GM12878 (cell line): Measurements from ENCODE around the gene CAP2. TPM values are rescaled to one million over a fixed set of nuclear protein-coding genes. Genes with fewer than 3 reads are reported as not detected.
"Not testable (repeated sequence)": the region's sequence is repeated elsewhere in the genome, so short reads cannot be mapped to it uniquely, and the experiment has no call there.

Experiments
- ATAC-seq: fragments of 200-7000 bp; cut with Tn5 transposase; 3 replicates; pipeline ENCODE4 v1.9.1; 2020; ENCODE audit warnings: mild to moderate bottlenecking, moderate library complexity
- BruUV-seq: library from RNA; stranded (reverse); fragments of 400-500 nt; replicated peaks from 2 replicates; lab custom pipeline; 2021; lab: Mats Ljungman, UMichigan
- CTCF ChIA-PET: fragments of 300-600 bp; sonication (Branson Sonifier 250); formaldehyde crosslinking; extraction: SDS; loops from one replicate; lab custom pipeline; 2021; ENCODE audit warnings: inconsistent platforms; lab: Yijun Ruan, JAX
- POLR2A ChIA-PET: fragments of 350-600 bp; formaldehyde crosslinking; extraction: SDS; loops from one replicate; lab custom pipeline; 2021; ENCODE audit warnings: inconsistent platforms; lab: Charles Lee
- RAD21 ChIA-PET: fragments of 300-600 bp; sonication (Branson Sonifier 250); formaldehyde crosslinking; loops from one replicate; lab custom pipeline; 2023; ENCODE audit warnings: antibody characterized with exemption; ENCODE audit not compliant: unreplicated experiment; lab: Charles Lee
- SMC1A ChIA-PET: fragments of 300-600 bp; sonication (Branson Sonifier 250); formaldehyde crosslinking; loops from one replicate; lab custom pipeline; 2023; ENCODE audit not compliant: unreplicated experiment, uncharacterized antibody; lab: Charles Lee
- DNase-seq: peaks from one replicate; pipeline ENCODE4 v3.0.0-alpha.2; 2011; ENCODE audit warnings: low read depth, low spot score
- FAIRE-seq: peaks from 3 replicates; lab custom pipeline; 2011; peaks lifted over from hg19 to GRCh38; lab: Jason Lieb, UNC
- H2AFZ ChIP-seq: 2 replicates; pipeline ENCODE4 v1.6.0; 2011; ENCODE audit warnings: low read depth, low read length, control low read depth; ENCODE audit not compliant: control insufficient read depth
- H3K27ac ChIP-seq: 2 replicates; pipeline ENCODE4 v1.5.1; 2011; ENCODE audit warnings: control low read depth; ENCODE audit not compliant: control insufficient read depth, insufficient read depth
- H3K27me3 ChIP-seq, 2 experiments: replicated peaks in 1 of 2; 2 replicates each; pipeline versions ENCODE4 v1.6.0 to v1.6.1; 2011; ENCODE audit warnings: low read length in 1 of 2; ENCODE audit not compliant: control insufficient read depth in 2 of 2, insufficient read depth in 2 of 2
- H3K36me3 ChIP-seq, 2 experiments: 2 replicates each; pipeline ENCODE4 v1.5.1; 2011; ENCODE audit warnings: low read length in 1 of 2; ENCODE audit not compliant: control insufficient read depth in 2 of 2, insufficient read depth in 2 of 2
- H3K4me1 ChIP-seq: 2 replicates; pipeline ENCODE4 v1.6.1; 2011; ENCODE audit warnings: mild to moderate bottlenecking, low read length, moderate library complexity, mixed read lengths; ENCODE audit not compliant: control insufficient read depth, insufficient read depth
- H3K4me2 ChIP-seq: 2 replicates; pipeline ENCODE4 v1.6.0; 2011; ENCODE audit warnings: control low read depth; ENCODE audit not compliant: control insufficient read depth, insufficient read depth
- H3K4me3 ChIP-seq: fragments of 200-600 bp; sonication (generic); 2 replicates; pipeline ENCODE4 v1.5.1; 2016
- H3K79me2 ChIP-seq: 2 replicates; pipeline ENCODE4 v1.6.0; 2011; ENCODE audit warnings: low read length; ENCODE audit not compliant: control insufficient read depth, insufficient read depth
- H3K9ac ChIP-seq: 2 replicates; pipeline ENCODE4 v1.8.0; 2011; ENCODE audit warnings: low read length, control low read depth, mixed read lengths; ENCODE audit not compliant: control insufficient read depth, insufficient read depth
- H3K9me3 ChIP-seq: replicated peaks from 3 replicates; pipeline ENCODE4 v1.5.1; 2011; ENCODE audit warnings: mild to moderate bottlenecking, low read length; ENCODE audit not compliant: control insufficient read depth, insufficient read depth
- H4K20me1 ChIP-seq: 2 replicates; pipeline ENCODE4 v1.6.0; 2011; ENCODE audit not compliant: control insufficient read depth, insufficient read depth
- CEBPB ChIP-seq, 2 experiments: fragments of 150-350 bp in 1 of 2; IDR thresholded peaks; 2 replicates each; pipeline ENCODE4 v1.6.1; 2012 to 2014; ENCODE audit warnings: low read depth in 2 of 2, low read length in 2 of 2, borderline replicate concordance in 1 of 2, inconsistent platforms in 1 of 2
- EED ChIP-seq: sonication (generic); IDR thresholded peaks from 2 replicates; pipeline ENCODE4 v1.6.1; 2016; ENCODE audit warnings: antibody characterized with exemption, low read depth
- FOXK2 ChIP-seq: fragments of 450-650 bp; IDR thresholded peaks from 2 replicates; pipeline ENCODE4 v1.6.1; 2017; ENCODE audit warnings: mild to moderate bottlenecking, moderate library complexity
- KDM1A ChIP-seq: fragments of 200-600 bp; sonication (generic); IDR thresholded peaks from 2 replicates; pipeline ENCODE4 v1.6.1; 2016; ENCODE audit warnings: borderline replicate concordance
- MYB ChIP-seq: fragments of 150-350 bp; IDR thresholded peaks from 2 replicates; pipeline ENCODE4 v1.6.1; 2014; ENCODE audit warnings: mild to moderate bottlenecking, low read depth, low read length, borderline replicate concordance
- RAD21 ChIP-seq: IDR thresholded peaks from 2 replicates; pipeline ENCODE4 v1.6.1; 2011; ENCODE audit warnings: mild to moderate bottlenecking, low read depth, low read length, moderate library complexity; ENCODE audit not compliant: insufficient read depth
- SMC3 ChIP-seq: IDR thresholded peaks from 2 replicates; pipeline ENCODE4 v1.6.1; 2011; ENCODE audit warnings: low read length, improper control_type of control experiment, borderline replicate concordance
- TAF1 ChIP-seq: IDR thresholded peaks from 2 replicates; pipeline ENCODE4 v1.6.1; 2011; ENCODE audit warnings: mild to moderate bottlenecking, low read depth, low read length, borderline replicate concordance
- TCF7 ChIP-seq: IDR thresholded peaks from 2 replicates; pipeline ENCODE4 v1.6.1; 2014; ENCODE audit warnings: antibody characterized with exemption, borderline replicate concordance
- WRNIP1 ChIP-seq: IDR thresholded peaks from 2 replicates; pipeline ENCODE4 v1.6.1; 2011; ENCODE audit warnings: low read depth, low read length, improper control_type of control experiment, borderline replicate concordance
- YBX1 ChIP-seq: fragments of 450-650 bp; IDR thresholded peaks from 2 replicates; pipeline ENCODE4 v1.6.1; 2016; ENCODE audit warnings: antibody characterized with exemption
- ZNF24 ChIP-seq: fragments of 450-650 bp; IDR thresholded peaks from 2 replicates; pipeline ENCODE4 v1.6.1; 2017; ENCODE audit warnings: antibody characterized with exemption, mild to moderate bottlenecking
- WGBS: methylation state at CpG from one replicate; pipeline ENCODE4 v1.1.6; 2016; ENCODE audit warnings: low lambda C conversion rate; ENCODE audit not compliant: insufficient replicate concordance, insufficient coverage; ENCODE audit errors: missing lambda C conversion rate; 5-methylcytosine and 5-hydroxymethylcytosine counted together
- in situ Hi-C: fragments of 300-500 bp; cut with MboI; formaldehyde crosslinking; loops from 9 replicates; pipeline ENCODE4 v1.14.3; 2018; ENCODE audit warnings: mixed read lengths
- intact Hi-C: fragments of 100-400 bp; cut with micrococcal nuclease; formaldehyde crosslinking; loops from one replicate; pipeline ENCODE4 v1.14.2; 2022; ENCODE audit not compliant: unreplicated experiment
- polyA plus RNA-seq, 11 experiments: library from polyadenylated mRNA; depleted of rRNA in 4 of 11; unstranded in 6 of 11; stranded (reverse) in 5 of 11; fragments of >200 nt; fragmentation: Nextera tagmentation in 4 of 11; fragmentation: Illumina TruSeq in 1 of 11; extraction: Ambion mirVana in 4 of 11; extraction: Trizol in 1 of 11; gene quantifications; 1 replicate in 1 of 11; 2 replicates in 10 of 11; pipeline versions ENCODE4 v1.2.1 to v1.2.3, GENCODE V29; 2011 to 2016; ENCODE audit warnings: inconsistent platforms in 2 of 11, missing spikeins in 2 of 11, low read depth in 1 of 11
- total RNA-seq, 4 experiments: library from RNA; depleted of rRNA in 3 of 4; stranded (reverse); fragments of >200 nt in 3 of 4; fragmentation: Illumina TruSeq in 1 of 4; extraction: Trizol in 1 of 4; gene quantifications; 2 replicates each; pipeline versions ENCODE4 v1.2.1 to v1.2.3, GENCODE V29; 2013 to 2021
- TF ChIP-seq, protein P1 (sequence below): fragments of 450-650 bp; IDR thresholded peaks from 2 replicates; pipeline ENCODE4 v1.6.1; 2016; ENCODE audit warnings: mild to moderate bottlenecking
- TF ChIP-seq, protein P2 (sequence below): IDR thresholded peaks from 2 replicates; pipeline ENCODE4 v1.6.1; 2011; ENCODE audit warnings: borderline replicate concordance, low read depth, mild to moderate bottlenecking, moderate library complexity, low read length; ENCODE audit not compliant: insufficient read depth, poor library complexity, severe bottlenecking

Gene CAP2
- total and polyA plus RNA-seq, 10 of the 15 experiments (the other 5 are each of a cell fraction or from before 2014, with no cell fraction given): 0.10 to 2.0 (median 0.15) TPM; not detected in 7

DNA sequence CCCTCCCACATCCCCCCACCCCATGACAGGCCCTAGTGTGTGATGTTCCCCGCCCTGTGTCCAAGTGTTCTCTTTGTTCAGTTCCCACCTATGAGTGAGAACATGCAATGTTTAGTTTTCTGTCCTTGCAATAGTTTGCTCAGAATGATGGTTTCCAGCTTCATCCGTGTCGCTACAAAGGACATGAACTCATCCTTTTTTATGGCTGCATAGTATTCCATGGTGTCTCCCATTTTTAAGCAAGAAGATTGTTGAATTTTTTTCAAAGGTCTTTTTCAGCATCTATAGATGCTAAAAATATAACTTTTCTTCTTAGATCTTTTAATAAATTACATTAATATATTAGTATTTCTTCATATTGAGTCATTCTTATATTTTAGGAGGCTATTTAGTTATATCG lies 47.4 kb downstream of the CAP2 start:
- in situ Hi-C loops, POLR2A ChIA-PET, CTCF ChIA-PET, H3K4me1 ChIP-seq, ATAC-seq, H3K27me3 ChIP-seq, H3K4me3 ChIP-seq, H2AFZ ChIP-seq, RAD21 ChIA-PET, H3K4me2 ChIP-seq, H3K9ac ChIP-seq, H3K27ac ChIP-seq, BruUV-seq, DNase-seq, intact Hi-C loops, H3K79me2 ChIP-seq, FAIRE-seq, H4K20me1 ChIP-seq, H3K9me3 ChIP-seq, H3K36me3 ChIP-seq: not testable (repeated sequence)
- SMC1A ChIA-PET: interaction anchor here (0.6 to 2.5 kb wide), 2 partner anchors 10 to 112 kb away, joined by 4 to 13 read pairs; no protein-coding TSS in a partner anchor
- WGBS: 72% methylated on average over 4 of the region's 4 CpGs

DNA sequence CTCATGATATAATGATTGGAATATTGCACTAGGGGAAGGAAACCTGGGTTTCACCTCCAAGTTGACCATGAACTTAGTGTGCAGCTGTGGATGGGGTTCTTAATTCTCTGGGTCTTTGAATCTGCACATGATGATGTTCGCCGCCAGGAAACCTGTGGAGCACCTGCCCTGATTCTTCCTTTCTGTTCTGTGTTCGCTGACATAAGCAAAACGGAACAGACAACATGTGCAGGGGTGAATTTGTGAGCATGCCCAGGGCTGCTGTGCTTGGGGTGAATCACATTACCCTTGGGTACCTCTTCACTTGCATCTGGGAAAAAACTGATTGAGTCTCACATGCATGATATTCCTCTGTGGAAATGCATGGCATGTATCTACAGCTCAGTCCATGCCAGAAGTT lies 48.8 kb downstream of the CAP2 start:
- no peak overlapping the region for H3K27ac ChIP-seq
- CTCF ChIA-PET: no interaction called here
- peaks cover 5% of the 10 kb centered on the region for H3K4me1 ChIP-seq
- no peaks in the 10 kb centered on the region for H3K27me3 ChIP-seq
- FAIRE-seq: no peak
- H3K9ac ChIP-seq: no peak overlapping the region
- SMC1A ChIA-PET: interaction anchor here (0.6 to 0.9 kb wide), 3 partner anchors 12 to 266 kb away, joined by 3 read pairs; no protein-coding TSS in a partner anchor
- no peak overlapping the region for H3K4me3 ChIP-seq
- H3K36me3 ChIP-seq: no peaks in the 10 kb centered on the region
- no peaks in the 10 kb centered on the region for H4K20me1 ChIP-seq
- no peak for ATAC-seq
- no TSS peak for BruUV-seq
- no peaks in the 10 kb centered on the region for H3K79me2 ChIP-seq
- H2AFZ ChIP-seq: no peak overlapping the region
- intact Hi-C loops: no loop called here
- RAD21 ChIA-PET: no interaction called here
- in situ Hi-C loops: no loop called here
- H3K9me3 ChIP-seq: no peaks in the 10 kb centered on the region
- no peak overlapping the region for H3K4me2 ChIP-seq
- 52% methylated on average over 4 of the region's 4 CpGs for WGBS
- POLR2A ChIA-PET: interaction anchor here (1.1 kb wide), 2 partner anchors 10 to 48 kb away, joined by 3 to 4 read pairs; no protein-coding TSS in a partner anchor
- DNase-seq: no peak
- TF ChIP-seq ZNF24 (no peak), KDM1A (no peak), CEBPB (IDR thresholded peaks at IDR 0.05; ENCODE audit: borderline replicate concordance in 1 of 2, low read depth in 2 of 2, low read length in 2 of 2) (no peak), MYB (no peak), EED (no peak), WRNIP1 (no peak), SMC3 (no peak), RAD21 (no peak), FOXK2 (no peak), TAF1 (no peak), YBX1 (no peak), TCF7 (no peak)
- TF ChIP-seq, protein P1, sequence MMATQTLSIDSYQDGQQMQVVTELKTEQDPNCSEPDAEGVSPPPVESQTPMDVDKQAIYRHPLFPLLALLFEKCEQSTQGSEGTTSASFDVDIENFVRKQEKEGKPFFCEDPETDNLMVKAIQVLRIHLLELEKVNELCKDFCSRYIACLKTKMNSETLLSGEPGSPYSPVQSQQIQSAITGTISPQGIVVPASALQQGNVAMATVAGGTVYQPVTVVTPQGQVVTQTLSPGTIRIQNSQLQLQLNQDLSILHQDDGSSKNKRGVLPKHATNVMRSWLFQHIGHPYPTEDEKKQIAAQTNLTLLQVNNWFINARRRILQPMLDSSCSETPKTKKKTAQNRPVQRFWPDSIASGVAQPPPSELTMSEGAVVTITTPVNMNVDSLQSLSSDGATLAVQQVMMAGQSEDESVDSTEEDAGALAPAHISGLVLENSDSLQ: no peak
- TF ChIP-seq, protein P2, sequence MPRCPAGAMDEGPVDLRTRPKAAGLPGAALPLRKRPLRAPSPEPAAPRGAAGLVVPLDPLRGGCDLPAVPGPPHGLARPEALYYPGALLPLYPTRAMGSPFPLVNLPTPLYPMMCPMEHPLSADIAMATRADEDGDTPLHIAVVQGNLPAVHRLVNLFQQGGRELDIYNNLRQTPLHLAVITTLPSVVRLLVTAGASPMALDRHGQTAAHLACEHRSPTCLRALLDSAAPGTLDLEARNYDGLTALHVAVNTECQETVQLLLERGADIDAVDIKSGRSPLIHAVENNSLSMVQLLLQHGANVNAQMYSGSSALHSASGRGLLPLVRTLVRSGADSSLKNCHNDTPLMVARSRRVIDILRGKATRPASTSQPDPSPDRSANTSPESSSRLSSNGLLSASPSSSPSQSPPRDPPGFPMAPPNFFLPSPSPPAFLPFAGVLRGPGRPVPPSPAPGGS: no peak
